ENCODE data around the gene PLCD1. TPM values are rescaled to one million over a fixed set of nuclear protein-coding genes. Genes with fewer than 3 reads are reported as not detected.

The PLCD1 gene
- total RNA-seq, 5 donors from 2014 or later (not counting 1 experiment from before 2014, with no cell fraction given), result 31.3 to 91.0 (median 75.7) TPM

DNA sequence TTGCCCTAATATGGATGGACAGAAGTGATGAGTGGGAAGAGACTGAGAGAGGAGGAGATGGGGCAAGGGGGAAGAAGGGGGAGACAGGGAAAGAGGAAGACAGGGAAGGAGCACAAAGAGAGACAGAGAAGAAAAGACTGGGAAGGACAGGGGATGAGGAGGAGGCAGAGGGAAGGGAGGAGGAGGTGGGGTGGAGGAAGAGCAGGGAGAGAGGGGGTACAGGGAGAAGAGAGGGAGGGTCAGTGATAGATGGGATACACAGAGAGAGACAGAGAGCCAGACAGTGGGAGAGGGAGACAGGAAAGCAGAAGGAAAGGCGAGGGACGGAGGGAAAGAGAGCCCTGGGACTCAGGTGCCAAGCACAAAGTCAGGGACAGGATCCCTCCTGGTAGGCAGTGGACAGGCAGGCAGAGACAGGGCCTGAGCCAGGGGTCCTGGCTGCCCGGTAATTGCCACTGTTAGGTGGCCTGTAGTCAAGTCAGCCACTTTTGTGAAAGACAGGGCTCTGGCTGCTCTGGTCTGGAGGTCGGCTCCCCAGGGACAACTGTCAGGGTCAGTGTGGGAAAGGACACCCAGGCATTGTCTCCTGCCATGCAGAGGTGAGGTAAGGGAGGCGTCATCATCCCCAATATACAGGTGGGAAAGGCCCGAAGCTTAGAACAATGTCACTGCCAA lies 29.1 kb downstream of the PLCD1 start:
- peaks cover 17 to 56% of the 10 kb centered on the region in 2 experiments for H3K4me1 ChIP-seq (ENCODE audit: control insufficient read depth in 1 of 2, extremely low read depth in 1 of 2, insufficient read depth in 2 of 2, low read length in 2 of 2)
- ATAC-seq (replicated peaks in 1 of 4), result no peak
- no peaks in the 10 kb centered on the region for H3K9me3 Mint-ChIP-seq
- no peaks in the 10 kb centered on the region for H3K27me3 Mint-ChIP-seq
- ChIA-PET CTCF (interaction anchor here in 1 of 2 donors (0.7 kb wide), 1 partner anchor 33 kb away, joined by 3 read pairs; no protein-coding TSS in a partner anchor), POLR2A (no interaction called here)
- peaks cover 52 to 60% (median 52%) of the 10 kb centered on the region in 3 donors for H3K4me1 Mint-ChIP-seq
- no peaks in the 10 kb centered on the region for H3K9me3 ChIP-seq
- no peak overlapping the region for H3K27ac ChIP-seq (ENCODE audit: low read length)
- peaks cover 21 to 47% of the 10 kb centered on the region in 2 donors for H3K36me3 ChIP-seq (ENCODE audit: control insufficient read depth in 2 of 2, extremely low read depth in 1 of 2, insufficient read depth in 1 of 2, low read length in 1 of 2)
- no peak overlapping the region for H3K4me3 ChIP-seq (ENCODE audit: control insufficient read depth in 1 of 2, extremely low read depth in 1 of 2, low read length in 1 of 2)
- H3K4me3 Mint-ChIP-seq, result peak overlapping the region in 1 of 3 donors; percentile 24
- WGBS (ENCODE audit: insufficient coverage), result 98% methylated on average over 3 of the region's 6 CpGs
- no peaks in the 10 kb centered on the region for H3K27me3 ChIP-seq (replicated peaks in 1 of 2; ENCODE audit: control insufficient read depth in 2 of 2, extremely low read depth in 1 of 2, insufficient read depth in 2 of 2, low read length in 1 of 2)
- peaks cover 29% of the 10 kb centered on the region for H3K36me3 Mint-ChIP-seq
- peak overlapping the region; percentile 7 to 55 for H3K27ac Mint-ChIP-seq
- DNase-seq, result peak in 1 of 35 experiments; percentile 10

DNA sequence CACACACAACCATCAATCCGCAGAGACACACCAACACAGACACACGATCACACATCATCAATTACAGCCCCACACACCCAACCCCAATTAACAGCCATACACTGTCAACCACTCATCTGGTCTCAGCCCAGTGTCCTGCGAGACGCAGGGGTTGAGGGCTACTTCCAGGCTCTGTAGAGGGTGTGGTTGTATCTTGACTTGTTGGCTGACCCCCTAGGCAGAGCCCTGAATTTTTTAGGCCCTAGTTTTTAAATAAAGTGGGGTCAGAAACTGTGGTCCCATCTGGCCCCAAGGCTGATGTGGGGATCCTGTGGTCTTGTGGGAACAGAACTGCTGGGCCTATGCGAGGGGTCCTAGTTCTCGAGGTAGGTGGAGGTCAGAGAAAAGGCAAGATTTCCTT lies 29.6 kb downstream of the PLCD1 start:
- ATAC-seq (replicated peaks in 1 of 4) (no peak), DNase-seq (no peak)
- Histone ChIP-seq H3K36me3 (ENCODE audit: control insufficient read depth in 2 of 2, extremely low read depth in 1 of 2, insufficient read depth in 1 of 2, low read length in 1 of 2) (peaks cover 21 to 43% of the 10 kb centered on the region in 2 donors), H3K27me3 (replicated peaks in 1 of 2; ENCODE audit: control insufficient read depth in 2 of 2, extremely low read depth in 1 of 2, insufficient read depth in 2 of 2, low read length in 1 of 2) (no peaks in the 10 kb centered on the region), H3K4me1 (ENCODE audit: control insufficient read depth in 1 of 2, extremely low read depth in 1 of 2, insufficient read depth in 2 of 2, low read length in 2 of 2) (peaks cover 22 to 59% of the 10 kb centered on the region in 2 experiments), H3K9me3 (no peaks in the 10 kb centered on the region), H3K27ac (ENCODE audit: low read length) (no peak overlapping the region), H3K4me3 (ENCODE audit: control insufficient read depth in 1 of 2, extremely low read depth in 1 of 2, low read length in 1 of 2) (no peak overlapping the region)
- Mint-ChIP-seq H3K9me3 (no peaks in the 10 kb centered on the region), H3K4me1 (peaks cover 56 to 60% (median 57%) of the 10 kb centered on the region in 3 donors), H3K36me3 (peaks cover 28% of the 10 kb centered on the region), H3K27me3 (no peaks in the 10 kb centered on the region), H3K27ac (peak overlapping the region; percentile 77 to 81), H3K4me3 (peak overlapping the region in 1 of 3 donors; percentile 72)
- ChIA-PET CTCF (no interaction called here), POLR2A (no interaction called here)
- WGBS (ENCODE audit: insufficient coverage), result 83% methylated on average over 2 of the region's 6 CpGs

DNA sequence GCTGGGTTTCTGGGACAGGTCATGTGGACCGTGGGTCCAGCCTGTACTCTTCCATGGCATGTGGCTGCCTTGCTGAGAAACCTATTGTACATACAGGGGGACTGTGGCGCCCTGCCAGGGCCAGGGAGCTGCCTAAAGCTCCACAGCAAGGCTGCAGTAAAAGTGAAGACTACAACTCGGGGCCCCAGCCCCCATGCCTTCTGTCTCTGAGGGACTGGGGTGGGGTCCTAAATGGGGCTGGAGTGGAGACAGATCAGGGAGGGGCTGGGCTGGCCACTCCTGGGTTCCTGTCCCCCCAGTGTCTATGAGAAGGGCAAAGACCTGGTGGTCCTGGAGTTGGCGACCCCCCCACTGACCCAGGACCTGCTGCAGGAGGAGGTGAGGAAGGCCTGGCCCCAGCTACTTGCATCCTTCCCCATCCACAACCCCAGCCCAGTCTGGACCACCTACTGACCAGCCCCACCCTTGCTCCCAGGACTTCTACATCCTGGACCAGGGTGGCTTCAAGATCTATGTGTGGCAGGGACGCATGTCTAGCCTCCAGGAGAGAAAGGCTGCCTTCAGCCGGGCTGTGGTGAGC lies 31.6 kb downstream of the PLCD1 start:
- no peak overlapping the region for H3K4me3 ChIP-seq (ENCODE audit: control insufficient read depth in 1 of 2, extremely low read depth in 1 of 2, low read length in 1 of 2)
- 72% methylated on average over 4 of the region's 6 CpGs for WGBS (ENCODE audit: insufficient coverage)
- ATAC-seq (replicated peaks in 1 of 4) (no peak), DNase-seq (peak in 2 of 35 experiments; percentile 2 to 11)
- H3K27ac Mint-ChIP-seq, result peak overlapping the region; percentile 96 to 98
- H3K4me3 Mint-ChIP-seq, result peak overlapping the region; percentile 70 to 72 (median 71)
- H3K36me3 Mint-ChIP-seq, result peaks cover 24% of the 10 kb centered on the region
- peaks cover 21 to 33% of the 10 kb centered on the region in 2 donors for H3K36me3 ChIP-seq (ENCODE audit: control insufficient read depth in 2 of 2, extremely low read depth in 1 of 2, insufficient read depth in 1 of 2, low read length in 1 of 2)
- no peaks in the 10 kb centered on the region for H3K27me3 ChIP-seq (replicated peaks in 1 of 2; ENCODE audit: control insufficient read depth in 2 of 2, extremely low read depth in 1 of 2, insufficient read depth in 2 of 2, low read length in 1 of 2)
- no peaks in the 10 kb centered on the region for H3K9me3 ChIP-seq
- no peaks in the 10 kb centered on the region for H3K27me3 Mint-ChIP-seq
- H3K4me1 ChIP-seq (ENCODE audit: control insufficient read depth in 1 of 2, extremely low read depth in 1 of 2, insufficient read depth in 2 of 2, low read length in 2 of 2), result peaks cover 29 to 56% of the 10 kb centered on the region in 2 experiments
- peaks cover 58 to 66% (median 59%) of the 10 kb centered on the region in 3 donors for H3K4me1 Mint-ChIP-seq
- ChIA-PET CTCF (interaction anchor here (0.6 to 1.8 kb wide), 4 partner anchors 24 to 168 kb away, joined by 4 to 39 read pairs (median 13); partner anchors contain the start of gene DLEC1 (in 1 of the 2)), POLR2A (no interaction called here)
- no peaks in the 10 kb centered on the region for H3K9me3 Mint-ChIP-seq
- H3K27ac ChIP-seq (ENCODE audit: low read length), result peak overlapping the region; percentile 85

DNA sequence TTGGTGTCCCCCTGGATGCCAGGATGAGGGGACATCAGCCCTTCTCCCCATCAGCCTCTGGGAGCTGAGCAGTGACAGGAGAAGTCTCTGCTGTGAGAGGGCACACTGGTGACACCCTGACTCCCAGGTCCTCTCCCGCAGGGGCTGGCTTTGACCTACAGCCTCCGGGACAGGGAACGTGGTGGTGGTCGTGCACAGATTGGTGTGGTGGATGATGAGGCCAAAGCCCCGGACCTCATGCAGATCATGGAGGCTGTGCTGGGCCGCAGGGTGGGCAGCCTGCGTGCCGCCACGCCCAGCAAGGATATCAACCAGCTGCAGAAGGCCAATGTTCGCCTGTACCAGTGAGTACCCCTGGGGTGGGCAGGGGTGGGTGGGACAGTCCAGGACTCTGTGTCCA lies 32.1 kb downstream of the PLCD1 start:
- Mint-ChIP-seq H3K27me3 (no peaks in the 10 kb centered on the region), H3K36me3 (peaks cover 24% of the 10 kb centered on the region), H3K9me3 (no peaks in the 10 kb centered on the region), H3K4me3 (peak overlapping the region in 1 of 3 donors; percentile 93), H3K27ac (peak overlapping the region in 1 of 2 donors; percentile 98), H3K4me1 (peaks cover 57 to 69% (median 58%) of the 10 kb centered on the region in 3 donors)
- DNase-seq (peak in 2 of 35 experiments; percentile 1 to 12), ATAC-seq (replicated peaks in 1 of 4) (no peak)
- Histone ChIP-seq H3K36me3 (ENCODE audit: control insufficient read depth in 2 of 2, extremely low read depth in 1 of 2, insufficient read depth in 1 of 2, low read length in 1 of 2) (peaks cover 21 to 28% of the 10 kb centered on the region in 2 donors), H3K27ac (ENCODE audit: low read length) (peak overlapping the region; percentile 85), H3K4me1 (ENCODE audit: control insufficient read depth in 1 of 2, extremely low read depth in 1 of 2, insufficient read depth in 2 of 2, low read length in 2 of 2) (peaks cover 29 to 55% of the 10 kb centered on the region in 2 experiments), H3K9me3 (no peaks in the 10 kb centered on the region), H3K4me3 (ENCODE audit: control insufficient read depth in 1 of 2, extremely low read depth in 1 of 2, low read length in 1 of 2) (no peak overlapping the region), H3K27me3 (replicated peaks in 1 of 2; ENCODE audit: control insufficient read depth in 2 of 2, extremely low read depth in 1 of 2, insufficient read depth in 2 of 2, low read length in 1 of 2) (no peaks in the 10 kb centered on the region)
- WGBS (ENCODE audit: insufficient coverage), result 90% methylated on average over 6 of the region's 10 CpGs
- ChIA-PET POLR2A (interaction anchor here (0.6 to 1.0 kb wide), 2 partner anchors 42 to 144 kb away, joined by 5 to 6 read pairs; partner anchors contain the start of gene DLEC1 (in 1 of the 2)), CTCF (interaction anchor here (0.5 to 1.8 kb wide), 13 partner anchors 8 to 783 kb away, joined by 3 to 39 read pairs (median 4); partner anchors contain the start of genes ACAA1 (in 1 of the 2), DLEC1 (in 1 of the 2) and MYD88 (in 1 of the 2))

DNA sequence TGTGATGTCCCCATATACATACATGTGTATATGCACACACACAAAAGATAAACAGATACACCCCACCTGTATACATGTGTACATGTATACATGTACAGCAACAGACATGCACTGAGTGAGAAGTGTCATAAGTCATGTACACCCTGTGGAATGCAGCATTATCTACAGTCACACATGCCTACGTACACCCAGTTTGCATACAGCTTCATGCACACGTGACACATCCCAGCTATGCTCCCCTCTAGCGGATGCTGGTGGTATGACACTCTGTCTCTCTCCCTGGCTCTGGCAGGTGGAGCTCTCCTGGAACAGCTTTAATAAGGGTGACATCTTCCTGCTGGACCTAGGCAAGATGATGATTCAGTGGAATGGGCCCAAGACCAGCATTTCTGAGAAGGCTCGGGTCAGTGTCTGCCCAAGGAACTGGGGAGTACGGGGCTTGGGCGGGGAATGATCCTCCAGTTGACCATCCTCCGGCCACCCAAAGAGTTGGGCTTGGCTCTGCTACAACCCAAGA lies 32.6 kb downstream of the PLCD1 start:
- peak overlapping the region; percentile 85 for H3K27ac ChIP-seq (ENCODE audit: low read length)
- 60% methylated on average over 6 of the region's 7 CpGs for WGBS (ENCODE audit: insufficient coverage)
- no peaks in the 10 kb centered on the region for H3K9me3 ChIP-seq
- Mint-ChIP-seq H3K4me3 (peak overlapping the region; percentile 25 to 93 (median 50)), H3K4me1 (peaks cover 57 to 69% (median 58%) of the 10 kb centered on the region in 3 donors), H3K36me3 (peaks cover 24% of the 10 kb centered on the region), H3K27me3 (no peaks in the 10 kb centered on the region), H3K27ac (peak overlapping the region; percentile 94 to 98), H3K9me3 (no peaks in the 10 kb centered on the region)
- POLR2A ChIA-PET, result interaction anchor here (0.6 to 1.0 kb wide), 3 partner anchors 42 to 500 kb away, joined by 5 to 13 read pairs (median 6); partner anchors contain the start of gene DLEC1 (in 1 of the 2)
- H3K36me3 ChIP-seq (ENCODE audit: control insufficient read depth in 2 of 2, extremely low read depth in 1 of 2, insufficient read depth in 1 of 2, low read length in 1 of 2), result peaks cover 19 to 23% of the 10 kb centered on the region in 2 donors
- peaks cover 29 to 55% of the 10 kb centered on the region in 2 experiments for H3K4me1 ChIP-seq (ENCODE audit: control insufficient read depth in 1 of 2, extremely low read depth in 1 of 2, insufficient read depth in 2 of 2, low read length in 2 of 2)
- H3K27me3 ChIP-seq (replicated peaks in 1 of 2; ENCODE audit: control insufficient read depth in 2 of 2, extremely low read depth in 1 of 2, insufficient read depth in 2 of 2, low read length in 1 of 2), result no peaks in the 10 kb centered on the region
- DNase-seq (peak; percentile 53 to 92 (median 74)), ATAC-seq (replicated peaks in 1 of 4) (peak; percentile 30 to 54 (median 48))
- H3K4me3 ChIP-seq (ENCODE audit: control insufficient read depth in 1 of 2, extremely low read depth in 1 of 2, low read length in 1 of 2), result no peak overlapping the region
- CTCF ChIA-PET, result interaction anchor here (0.5 to 1.8 kb wide), 13 partner anchors 8 to 783 kb away, joined by 3 to 39 read pairs (median 4); partner anchors contain the start of genes ACAA1 (in 1 of the 2), DLEC1 (in 1 of the 2) and MYD88 (in 1 of the 2)

All from T-cell (primary cell).